ENCODE results near the gene RDX.

RDX gene

GRCh38 chr11:110147962-110148709, 148.3 kb downstream of the RDX start:
- TF ChIP-seq JUND (IDR thresholded peaks at IDR 0.05; ENCODE audit: low read depth) = no peak
- in situ Hi-C loops (cut with HindIII; ENCODE audit: low pct_unique_long_range_greater_than_20kb, low sequenced_read_pairs) = no loop called here
- no peak for DNase-seq (ENCODE audit: low read depth in 1 of 2, low spot score in 1 of 2)

GRCh38 chr11:110141812-110142211, 154.6 kb downstream of the RDX start:
- no peak for DNase-seq (ENCODE audit: low read depth in 1 of 2, low spot score in 1 of 2)
- TF ChIP-seq JUND (IDR thresholded peaks at IDR 0.05; ENCODE audit: low read depth) = no peak
- in situ Hi-C loops (cut with HindIII; ENCODE audit: low pct_unique_long_range_greater_than_20kb, low sequenced_read_pairs) = no loop called here

- no peak for TF ChIP-seq JUND (IDR thresholded peaks at IDR 0.05; ENCODE audit: low read depth)
- DNase-seq (ENCODE audit: low read depth in 1 of 2, low spot score in 1 of 2) = no peak
- in situ Hi-C loops (cut with HindIII; ENCODE audit: low pct_unique_long_range_greater_than_20kb, low sequenced_read_pairs) = no loop called here
Measured at GRCh38 chr11:110134110-110134509, 162.3 kb downstream of the RDX start.

- in situ Hi-C loops (cut with HindIII; ENCODE audit: low pct_unique_long_range_greater_than_20kb, low sequenced_read_pairs) = no loop called here
- no peak for DNase-seq (ENCODE audit: low read depth in 1 of 2, low spot score in 1 of 2)
- TF ChIP-seq JUND (IDR thresholded peaks at IDR 0.05; ENCODE audit: low read depth) = no peak
Measured at GRCh38 chr11:110133160-110133559, 163.3 kb downstream of the RDX start.

- no peak for DNase-seq (ENCODE audit: low read depth in 1 of 2, low spot score in 1 of 2)
- in situ Hi-C loops (cut with HindIII; ENCODE audit: low pct_unique_long_range_greater_than_20kb, low sequenced_read_pairs) = no loop called here
- no peak for TF ChIP-seq JUND (IDR thresholded peaks at IDR 0.05; ENCODE audit: low read depth)
Measured at GRCh38 chr11:110131386-110132123, 164.9 kb downstream of the RDX start.

GRCh38 chr11:110130642-110131238, 165.7 kb downstream of the RDX start:
- TF ChIP-seq JUND (IDR thresholded peaks at IDR 0.05; ENCODE audit: low read depth) = no peak
- no peak for DNase-seq (ENCODE audit: low read depth in 1 of 2, low spot score in 1 of 2)
- in situ Hi-C loops (cut with HindIII; ENCODE audit: low pct_unique_long_range_greater_than_20kb, low sequenced_read_pairs) = no loop called here

GRCh38 chr11:110128161-110128560, 168.3 kb downstream of the RDX start:
- no peak for DNase-seq (ENCODE audit: low read depth in 1 of 2, low spot score in 1 of 2)
- TF ChIP-seq JUND (IDR thresholded peaks at IDR 0.05; ENCODE audit: low read depth) = no peak
- in situ Hi-C loops (cut with HindIII; ENCODE audit: low pct_unique_long_range_greater_than_20kb, low sequenced_read_pairs) = no loop called here

- no peak for DNase-seq (ENCODE audit: low read depth in 1 of 2, low spot score in 1 of 2)
- TF ChIP-seq JUND (IDR thresholded peaks at IDR 0.05; ENCODE audit: low read depth) = no peak
- in situ Hi-C loops (cut with HindIII; ENCODE audit: low pct_unique_long_range_greater_than_20kb, low sequenced_read_pairs) = no loop called here
Measured at GRCh38 chr11:110126936-110127335, 169.5 kb downstream of the RDX start.

- no peak for TF ChIP-seq JUND (IDR thresholded peaks at IDR 0.05; ENCODE audit: low read depth)
- in situ Hi-C loops (cut with HindIII; ENCODE audit: low pct_unique_long_range_greater_than_20kb, low sequenced_read_pairs) = no loop called here
- no peak for DNase-seq (ENCODE audit: low read depth in 1 of 2, low spot score in 1 of 2)
Measured at GRCh38 chr11:110125632-110126031, 170.8 kb downstream of the RDX start.

Data from T47D (cell line).